CD14-positive monocyte (primary cell): Measurements from ENCODE around the gene ZFPL1. TPM values are rescaled to one million over a fixed set of nuclear protein-coding genes. Genes with fewer than 3 reads are reported as not detected.

Experiments
- DNase-seq, 3 donors: peaks; one replicate each; pipeline ENCODE4 v3.0.0-alpha.2; 2011 to 2022
- H2AFZ ChIP-seq: 2 replicates; pipeline ENCODE4 v1.6.0; 2012; ENCODE audit warnings: mild to moderate bottlenecking, low read depth, low read length, inconsistent platforms; ENCODE audit not compliant: insufficient read depth, poor library complexity, severe bottlenecking
- H3K27ac ChIP-seq, 2 donors: 1 replicate in 1 of 2; 2 replicates in 1 of 2; pipeline ENCODE4 v1.5.1; 2012 to 2013; ENCODE audit warnings: low read length in 2 of 2, control low read depth in 1 of 2, inconsistent platforms in 1 of 2, low read depth in 1 of 2, mild to moderate bottlenecking in 1 of 2
- H3K27me3 ChIP-seq, 2 donors: one replicate each; pipeline versions ENCODE4 v1.6.0 to v1.6.1; 2011 to 2013; ENCODE audit warnings: low read length in 2 of 2; ENCODE audit not compliant: control insufficient read depth in 2 of 2, insufficient read depth in 2 of 2
- H3K36me3 ChIP-seq, 2 donors: replicated peaks in 1 of 2; 1 replicate in 1 of 2; 2 replicates in 1 of 2; pipeline versions ENCODE4 v1.5.1 to v1.6.1; 2012 to 2013; ENCODE audit warnings: low read length in 2 of 2, control low read depth in 1 of 2, inconsistent platforms in 1 of 2, mild to moderate bottlenecking in 1 of 2; ENCODE audit not compliant: insufficient read depth in 2 of 2, control insufficient read depth in 1 of 2
- H3K4me1 ChIP-seq, 2 donors: 1 replicate in 1 of 2; 2 replicates in 1 of 2; pipeline versions ENCODE4 v1.5.1 to v1.6.1; 2012 to 2013; ENCODE audit warnings: low read length in 2 of 2, control low read depth in 1 of 2, inconsistent platforms in 1 of 2, mild to moderate bottlenecking in 1 of 2, moderate library complexity in 1 of 2; ENCODE audit not compliant: insufficient read depth in 2 of 2, control insufficient read depth in 1 of 2
- H3K4me2 ChIP-seq: replicated peaks from 2 replicates; pipeline ENCODE3; 2012; ENCODE audit warnings: low read length, moderate library complexity, mild to moderate bottlenecking; ENCODE audit not compliant: poor library complexity, severe bottlenecking; ENCODE audit errors: extremely low read depth
- H3K4me3 ChIP-seq, 3 experiments: fragments of 200-600 bp in 1 of 3; sonication (generic) in 1 of 3; replicated peaks in 1 of 3; 1 replicate in 2 of 3; 2 replicates in 1 of 3; pipeline ENCODE4 v1.5.1; 2011 to 2013; ENCODE audit warnings: low read length in 3 of 3, mild to moderate bottlenecking in 3 of 3, control low read depth in 2 of 3, low read depth in 2 of 3, inconsistent platforms in 1 of 3, moderate library complexity in 1 of 3
- H3K79me2 ChIP-seq: 2 replicates; pipeline ENCODE4 v1.6.0; 2012; ENCODE audit warnings: mild to moderate bottlenecking, control low read depth, inconsistent platforms, low read length, moderate library complexity; ENCODE audit not compliant: insufficient read depth
- H3K9ac ChIP-seq: 2 replicates; pipeline ENCODE4 v1.6.0; 2017; ENCODE audit warnings: low read length, mild to moderate bottlenecking; ENCODE audit not compliant: insufficient read depth, poor library complexity, severe bottlenecking
- H3K9me3 ChIP-seq, 2 donors: replicated peaks in 1 of 2; 1 replicate in 1 of 2; 2 replicates in 1 of 2; pipeline versions ENCODE4 v1.5.1 to v1.6.1; 2012 to 2013; ENCODE audit warnings: low read length in 2 of 2, control low read depth in 1 of 2; ENCODE audit not compliant: control insufficient read depth in 1 of 2, insufficient read depth in 1 of 2
- H4K20me1 ChIP-seq: 2 replicates; pipeline ENCODE4 v1.6.0; 2012; ENCODE audit warnings: mild to moderate bottlenecking, low read length, control low read depth, moderate library complexity; ENCODE audit not compliant: insufficient read depth
- H3K27ac Mint-ChIP-seq, 7 donors: one replicate each; pipeline ENCODE4 v1.8.0; 2020; ENCODE audit warnings: mild to moderate bottlenecking in 7 of 7, mixed read lengths in 7 of 7, moderate library complexity in 6 of 7, inconsistent platforms in 2 of 7
- H3K27me3 Mint-ChIP-seq, 3 donors: one replicate each; pipeline ENCODE4 v1.8.0; 2021 to 2022; ENCODE audit warnings: low read depth in 3 of 3, mild to moderate bottlenecking in 3 of 3, mixed read lengths in 3 of 3, moderate library complexity in 3 of 3, inconsistent platforms in 1 of 3
- H3K36me3 Mint-ChIP-seq, 2 donors: one replicate each; pipeline ENCODE4 v1.8.0; 2020; ENCODE audit warnings: mixed read lengths in 2 of 2, inconsistent platforms in 1 of 2, mild to moderate bottlenecking in 1 of 2
- H3K4me1 Mint-ChIP-seq: one replicate; pipeline ENCODE4 v1.8.0; 2020; ENCODE audit warnings: mild to moderate bottlenecking, mixed read lengths
- H3K4me3 Mint-ChIP-seq, 2 donors: one replicate each; pipeline ENCODE4 v1.8.0; 2020; ENCODE audit warnings: mild to moderate bottlenecking in 2 of 2, mixed read lengths in 2 of 2, moderate library complexity in 1 of 2
- H3K9me3 Mint-ChIP-seq, 7 donors: one replicate each; pipeline ENCODE4 v1.8.0; 2020 to 2022; ENCODE audit warnings: mixed read lengths in 7 of 7, mild to moderate bottlenecking in 6 of 7, moderate library complexity in 6 of 7, inconsistent platforms in 2 of 7
- CTCF ChIP-seq: fragments of 200-600 bp; IDR thresholded peaks from one replicate; pipeline ENCODE4 v1.8.0; 2022; ENCODE audit warnings: antibody characterized with exemption, mild to moderate bottlenecking
- WGBS: methylation state at CpG from one replicate; pipeline ENCODE4 v1.1.5; 2013; ENCODE audit warnings: missing lambda C conversion rate; ENCODE audit not compliant: insufficient coverage; 5-methylcytosine and 5-hydroxymethylcytosine counted together
- intact Hi-C, 2 donors: fragments of 100-400 bp; cut with micrococcal nuclease; formaldehyde crosslinking; loops; one replicate each; pipeline versions ENCODE4 v1.15.0 to v1.15.1; 2023
- polyA plus RNA-seq, 3 donors: library from polyadenylated mRNA; depleted of rRNA in 1 of 3; unstranded in 2 of 3; stranded (reverse) in 1 of 3; fragments of 300-500 nt in 2 of 3; fragments of >200 nt in 1 of 3; fragmentation: Illumina TruSeq in 2 of 3; gene quantifications; 1 replicate in 2 of 3; 2 replicates in 1 of 3; pipeline ENCODE4 v1.2.3, GENCODE V29; 2012 to 2021

ZFPL1 gene
- polyA plus RNA-seq, 3 donors = 25.1 to 41.1 (median 27.2) TPM

- Histone ChIP-seq H4K20me1 (peaks cover 36% of the 10 kb centered on the region), H3K9ac (no peak overlapping the region), H3K27ac (no peak overlapping the region), H2AFZ (no peak overlapping the region), H3K4me2 (no peak overlapping the region), H3K4me3 (no peak overlapping the region), H3K79me2 (peaks cover 18% of the 10 kb centered on the region), H3K36me3 (peaks cover 15 to 20% of the 10 kb centered on the region in 2 donors), H3K4me1 (peaks cover 38 to 54% of the 10 kb centered on the region in 2 donors), H3K9me3 (no peaks in the 10 kb centered on the region), H3K27me3 (peaks cover 0 to 15% of the 10 kb centered on the region in 2 donors)
- Mint-ChIP-seq H3K27ac (peak overlapping the region in 1 of 7 donors; percentile 35), H3K4me1 (peaks cover 49% of the 10 kb centered on the region), H3K9me3 (peaks cover 0 to 6% (median 0%) of the 10 kb centered on the region in 7 donors), H3K4me3 (no peak overlapping the region), H3K27me3 (peaks cover 13 to 22% (median 15%) of the 10 kb centered on the region in 3 donors), H3K36me3 (peaks cover 25 to 30% of the 10 kb centered on the region in 2 donors)
- TF ChIP-seq CTCF = no peak
- intact Hi-C loops = loop anchor here in 1 of 2 donors (5.0 kb wide), 2 partner anchors 68 to 102 kb away; partner anchors contain the start of genes ARL2 and CAPN1
- DNase-seq = no peak
- WGBS = 94% methylated on average over 9 of the region's 11 CpGs
Measured at GRCh38 chr11:65114538-65115171, 30.6 kb downstream of the ZFPL1 start.

GRCh38 chr11:65115361-65116082 is 31.5 kb downstream of the ZFPL1 start:
- no peak overlapping the region for H3K4me3 Mint-ChIP-seq
- TF ChIP-seq CTCF = no peak
- no peak for DNase-seq
- H3K27me3 Mint-ChIP-seq = peaks cover 13 to 22% (median 15%) of the 10 kb centered on the region in 3 donors
- no peak overlapping the region for H3K9ac ChIP-seq
- intact Hi-C loops = loop anchor here in 1 of 2 donors (2.0 kb wide), 1 partner anchor 19 kb away; the partner anchor contains the start of gene SYVN1
- peaks cover 0 to 15% of the 10 kb centered on the region in 2 donors for H3K27me3 ChIP-seq
- no peak overlapping the region for H3K27ac ChIP-seq
- H4K20me1 ChIP-seq = peaks cover 35% of the 10 kb centered on the region
- peaks cover 26% of the 10 kb centered on the region for H3K79me2 ChIP-seq
- peaks cover 48% of the 10 kb centered on the region for H3K4me1 Mint-ChIP-seq
- no peaks in the 10 kb centered on the region for H3K9me3 ChIP-seq
- H3K4me1 ChIP-seq = peaks cover 36 to 53% of the 10 kb centered on the region in 2 donors
- H3K36me3 ChIP-seq = peaks cover 22 to 26% of the 10 kb centered on the region in 2 donors
- WGBS = 92% methylated on average over 10 of the region's 21 CpGs
- H2AFZ ChIP-seq = no peak overlapping the region
- peak overlapping the region in 2 of 7 donors; percentile 3 to 10 for H3K27ac Mint-ChIP-seq
- H3K4me2 ChIP-seq = no peak overlapping the region
- peaks cover 34 to 38% of the 10 kb centered on the region in 2 donors for H3K36me3 Mint-ChIP-seq
- no peak overlapping the region for H3K4me3 ChIP-seq
- H3K9me3 Mint-ChIP-seq = peaks cover 0 to 6% (median 0%) of the 10 kb centered on the region in 7 donors
